ENCODE results near the gene ZC3HAV1L.

The ZC3HAV1L gene, protein sequence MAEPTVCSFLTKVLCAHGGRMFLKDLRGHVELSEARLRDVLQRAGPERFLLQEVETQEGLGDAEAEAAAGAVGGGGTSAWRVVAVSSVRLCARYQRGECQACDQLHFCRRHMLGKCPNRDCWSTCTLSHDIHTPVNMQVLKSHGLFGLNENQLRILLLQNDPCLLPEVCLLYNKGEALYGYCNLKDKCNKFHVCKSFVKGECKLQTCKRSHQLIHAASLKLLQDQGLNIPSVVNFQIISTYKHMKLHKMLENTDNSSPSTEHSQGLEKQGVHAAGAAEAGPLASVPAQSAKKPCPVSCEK

DNA sequence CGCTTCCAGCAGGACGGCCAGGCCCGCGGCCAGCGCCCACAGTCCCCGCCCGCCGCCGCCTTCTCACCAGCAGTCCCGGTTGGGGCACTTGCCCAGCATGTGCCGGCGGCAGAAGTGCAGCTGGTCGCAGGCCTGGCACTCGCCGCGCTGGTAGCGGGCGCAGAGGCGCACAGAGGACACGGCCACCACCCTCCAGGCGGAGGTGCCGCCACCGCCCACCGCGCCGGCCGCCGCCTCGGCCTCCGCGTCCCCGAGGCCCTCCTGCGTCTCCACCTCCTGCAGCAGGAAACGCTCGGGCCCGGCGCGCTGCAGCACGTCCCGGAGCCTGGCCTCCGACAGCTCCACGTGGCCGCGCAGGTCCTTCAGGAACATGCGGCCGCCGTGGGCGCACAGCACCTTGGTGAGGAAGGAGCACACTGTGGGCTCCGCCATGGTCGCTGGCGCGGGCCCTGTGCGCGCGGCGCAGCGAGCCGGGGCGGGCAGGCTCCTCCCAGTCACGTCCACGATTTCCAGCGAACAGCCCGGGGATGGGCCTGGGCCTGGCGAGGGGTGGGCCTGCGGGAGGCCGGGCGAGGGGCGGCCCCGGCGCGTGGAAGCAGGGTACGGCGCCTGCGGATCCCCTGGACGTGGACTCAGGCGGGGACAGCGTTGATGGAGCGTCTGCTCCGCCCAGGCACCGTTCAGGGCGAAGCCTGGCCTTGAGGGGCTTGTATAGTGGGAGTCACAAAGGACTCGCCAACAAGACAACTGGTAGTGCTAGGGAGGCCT, at the start of gene ZC3HAV1L:
ZC3HAV1L (minus strand) TSS at position 457 of the 768 bp plus-strand sequence; CDS start at position 432, 25 bp downstream.
- Histone ChIP-seq H3K36me3 (ENCODE audit: control insufficient read depth, low read length) (no peaks in the 10 kb centered on the region), H3K79me2 (ENCODE audit: control insufficient read depth, low read length) (no peaks in the 10 kb centered on the region), H3K27ac (ENCODE audit: low read depth, low read length) (no peak within 1 kb of the TSS), H3F3A (ENCODE audit: control insufficient read depth, insufficient read depth) (no peaks in the 10 kb centered on the region), H3K4me3 (ENCODE audit: low read length) (peak within 1 kb of the TSS; percentile 57), H3K4me2 (ENCODE audit: low read length) (peak within 1 kb of the TSS; percentile 52), H3K9me3 (ENCODE audit: control insufficient read depth, insufficient read depth, low read length) (no peaks in the 10 kb centered on the region), H3K27me3 (ENCODE audit: control insufficient read depth, low read length) (peaks cover 41% of the 10 kb centered on the region), H4K20me1 (ENCODE audit: control insufficient read depth, insufficient read depth, low read depth, low read length) (no peaks in the 10 kb centered on the region), H3K9me2 (replicated peaks; ENCODE audit: control insufficient read depth, low read length) (no peaks in the 10 kb centered on the region), H3K4me1 (ENCODE audit: control insufficient read depth, low read length) (peaks cover 8% of the 10 kb centered on the region; the same call in 1 of the 2 replicates)
- TF ChIP-seq, protein P1, sequence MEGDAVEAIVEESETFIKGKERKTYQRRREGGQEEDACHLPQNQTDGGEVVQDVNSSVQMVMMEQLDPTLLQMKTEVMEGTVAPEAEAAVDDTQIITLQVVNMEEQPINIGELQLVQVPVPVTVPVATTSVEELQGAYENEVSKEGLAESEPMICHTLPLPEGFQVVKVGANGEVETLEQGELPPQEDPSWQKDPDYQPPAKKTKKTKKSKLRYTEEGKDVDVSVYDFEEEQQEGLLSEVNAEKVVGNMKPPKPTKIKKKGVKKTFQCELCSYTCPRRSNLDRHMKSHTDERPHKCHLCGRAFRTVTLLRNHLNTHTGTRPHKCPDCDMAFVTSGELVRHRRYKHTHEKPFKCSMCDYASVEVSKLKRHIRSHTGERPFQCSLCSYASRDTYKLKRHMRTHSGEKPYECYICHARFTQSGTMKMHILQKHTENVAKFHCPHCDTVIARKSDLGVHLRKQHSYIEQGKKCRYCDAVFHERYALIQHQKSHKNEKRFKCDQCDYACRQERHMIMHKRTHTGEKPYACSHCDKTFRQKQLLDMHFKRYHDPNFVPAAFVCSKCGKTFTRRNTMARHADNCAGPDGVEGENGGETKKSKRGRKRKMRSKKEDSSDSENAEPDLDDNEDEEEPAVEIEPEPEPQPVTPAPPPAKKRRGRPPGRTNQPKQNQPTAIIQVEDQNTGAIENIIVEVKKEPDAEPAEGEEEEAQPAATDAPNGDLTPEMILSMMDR (IDR thresholded peaks at IDR 0.05; ENCODE audit: low read depth, low read length, poor library complexity, severe bottlenecking) = no peak
- peak; percentile 84; the same call in 1 of the 2 replicates for TF ChIP-seq EZH2phosphoT487 (IDR thresholded peaks at IDR 0.05; ENCODE audit: borderline replicate concordance, low read length)

DNA sequence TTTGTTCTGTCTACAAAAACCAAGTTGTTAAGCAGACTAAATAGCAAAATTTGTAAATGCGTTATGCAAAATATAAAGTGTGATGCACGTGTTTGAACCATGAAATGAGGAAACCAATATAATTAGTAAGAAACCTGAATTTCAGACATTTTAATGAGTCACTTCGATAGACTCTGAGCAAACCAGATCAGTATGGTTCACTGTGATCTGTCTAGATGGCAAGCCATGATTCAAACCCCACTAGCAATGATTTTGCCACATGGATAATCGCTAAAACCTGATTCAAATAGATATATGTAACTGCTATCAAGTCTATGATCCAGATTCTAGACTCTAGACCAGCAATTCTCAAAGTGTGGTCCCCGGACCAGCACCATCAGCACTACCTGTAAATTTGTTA, 48.9 kb upstream of the ZC3HAV1L start:
- Histone ChIP-seq H3K4me3 (ENCODE audit: low read length) (no peak overlapping the region), H3K79me2 (ENCODE audit: control insufficient read depth, low read length) (no peaks in the 10 kb centered on the region), H4K20me1 (ENCODE audit: control insufficient read depth, insufficient read depth, low read depth, low read length) (no peaks in the 10 kb centered on the region), H3K27ac (ENCODE audit: low read depth, low read length) (no peak overlapping the region), H3K36me3 (ENCODE audit: control insufficient read depth, low read length) (peaks cover 88% of the 10 kb centered on the region), H3K27me3 (ENCODE audit: control insufficient read depth, low read length) (no peaks in the 10 kb centered on the region), H3F3A (ENCODE audit: control insufficient read depth, insufficient read depth) (no peaks in the 10 kb centered on the region), H3K9me3 (ENCODE audit: control insufficient read depth, insufficient read depth, low read length) (no peaks in the 10 kb centered on the region), H3K4me2 (ENCODE audit: low read length) (no peak overlapping the region), H3K9me2 (replicated peaks; ENCODE audit: control insufficient read depth, low read length) (no peaks in the 10 kb centered on the region), H3K4me1 (ENCODE audit: control insufficient read depth, low read length) (no peaks in the 10 kb centered on the region)
- TF ChIP-seq, protein P1 (IDR thresholded peaks at IDR 0.05; ENCODE audit: low read depth, low read length, poor library complexity, severe bottlenecking) = no peak
- no peak for TF ChIP-seq EZH2phosphoT487 (IDR thresholded peaks at IDR 0.05; ENCODE audit: borderline replicate concordance, low read length)

- Histone ChIP-seq H3K4me3 (ENCODE audit: low read length) (no peak overlapping the region), H3K4me2 (ENCODE audit: low read length) (no peak overlapping the region), H3K27ac (ENCODE audit: low read depth, low read length) (no peak overlapping the region), H3K36me3 (ENCODE audit: control insufficient read depth, low read length) (peaks cover 85% of the 10 kb centered on the region), H3K4me1 (ENCODE audit: control insufficient read depth, low read length) (no peaks in the 10 kb centered on the region), H4K20me1 (ENCODE audit: control insufficient read depth, insufficient read depth, low read depth, low read length) (no peaks in the 10 kb centered on the region), H3K79me2 (ENCODE audit: control insufficient read depth, low read length) (no peaks in the 10 kb centered on the region), H3K27me3 (ENCODE audit: control insufficient read depth, low read length) (no peaks in the 10 kb centered on the region), H3F3A (ENCODE audit: control insufficient read depth, insufficient read depth) (no peaks in the 10 kb centered on the region), H3K9me3 (ENCODE audit: control insufficient read depth, insufficient read depth, low read length) (no peaks in the 10 kb centered on the region), H3K9me2 (replicated peaks; ENCODE audit: control insufficient read depth, low read length) (no peaks in the 10 kb centered on the region)
- TF ChIP-seq, protein P1 (IDR thresholded peaks at IDR 0.05; ENCODE audit: low read depth, low read length, poor library complexity, severe bottlenecking) = no peak
Measured at GRCh38 chr7:139081584-139081983, 45.7 kb upstream of the ZC3HAV1L start.

All from DOHH2 (cell line).